Neuron (in vitro differentiated cells): Measurements from ENCODE around the gene SUCLG2.
"Not testable (repeated sequence)": the region's sequence is repeated elsewhere in the genome, so short reads cannot be mapped to it uniquely, and the experiment has no call there.

ENCODE experiments used
- H2AFZ ChIP-seq: one replicate; pipeline ENCODE4 v1.6.1; 2013; ENCODE audit warnings: low read depth, mild to moderate bottlenecking, inconsistent platforms, low read length, moderate library complexity
- H3K27me3 ChIP-seq: one replicate; pipeline ENCODE4 v1.6.1; 2013; ENCODE audit warnings: low read length; ENCODE audit not compliant: insufficient read depth
- H3K36me3 ChIP-seq: one replicate; pipeline ENCODE4 v1.6.1; 2013; ENCODE audit warnings: low read length; ENCODE audit not compliant: insufficient read depth
- H3K4me1 ChIP-seq: one replicate; pipeline ENCODE4 v1.6.1; 2013; ENCODE audit warnings: low read length; ENCODE audit not compliant: insufficient read depth
- H3K4me3 ChIP-seq: 2 replicates; pipeline ENCODE4 v1.5.1; 2013; ENCODE audit warnings: mild to moderate bottlenecking, low read length, moderate library complexity
- H3K9me3 ChIP-seq: one replicate; pipeline ENCODE4 v1.6.1; 2013; ENCODE audit warnings: low read length

Gene SUCLG2

DNA sequence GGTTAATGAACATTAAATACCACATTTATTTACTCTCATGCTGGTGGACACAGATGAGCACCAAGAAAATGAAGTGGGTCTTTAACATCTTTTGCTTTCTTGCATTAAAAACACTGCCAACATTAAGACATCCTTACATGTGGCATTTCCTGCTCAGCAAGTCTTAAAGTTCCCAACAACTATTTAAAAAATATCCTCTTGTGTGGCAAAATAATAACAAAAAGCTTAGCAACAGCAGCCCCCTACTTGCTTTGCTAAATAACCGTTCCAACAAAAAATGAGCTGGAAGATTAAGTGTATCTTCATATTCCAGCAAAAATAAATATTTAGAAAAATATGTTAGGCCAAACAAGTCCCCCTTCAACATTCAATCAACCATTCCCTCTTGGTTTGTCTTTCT is 93.1 kb downstream of the SUCLG2 start:
- Histone ChIP-seq H3K9me3 (no peaks in the 10 kb centered on the region), H2AFZ (no peak overlapping the region), H3K27me3 (no peaks in the 10 kb centered on the region), H3K4me3 (no peak overlapping the region), H3K36me3 (no peaks in the 10 kb centered on the region), H3K4me1 (peaks cover 19% of the 10 kb centered on the region)

DNA sequence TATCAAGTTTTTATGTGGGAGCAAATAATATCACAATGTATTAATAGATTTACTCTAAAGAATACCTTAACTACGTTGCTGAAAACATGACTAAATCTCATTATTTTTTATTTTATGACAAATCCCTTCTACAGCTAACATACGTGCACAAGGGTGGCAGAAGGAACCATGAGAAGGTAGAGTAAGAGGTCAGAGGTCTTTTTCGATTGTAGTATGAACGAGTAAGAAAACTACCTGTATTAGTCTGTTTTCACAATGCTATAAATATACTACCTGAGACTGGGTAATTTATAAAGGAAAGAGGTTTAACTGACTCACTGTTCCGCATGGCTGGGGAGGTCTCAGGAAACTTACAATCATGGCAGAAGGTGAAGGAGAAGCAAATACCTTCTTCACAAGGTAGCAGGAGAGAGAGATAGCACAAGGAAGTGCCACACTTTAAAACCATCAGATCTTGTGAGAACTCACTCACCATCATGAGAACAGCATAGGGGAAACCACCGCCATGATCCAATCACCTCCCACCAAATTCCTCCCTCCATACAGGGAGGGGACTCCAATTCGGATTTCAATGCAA is 95.3 kb downstream of the SUCLG2 start:
- no peak overlapping the region for H2AFZ ChIP-seq
- no peaks in the 10 kb centered on the region for H3K36me3 ChIP-seq
- no peaks in the 10 kb centered on the region for H3K27me3 ChIP-seq
- H3K4me3 ChIP-seq, result no peak overlapping the region
- H3K4me1 ChIP-seq, result peaks cover 20% of the 10 kb centered on the region
- no peaks in the 10 kb centered on the region for H3K9me3 ChIP-seq

DNA sequence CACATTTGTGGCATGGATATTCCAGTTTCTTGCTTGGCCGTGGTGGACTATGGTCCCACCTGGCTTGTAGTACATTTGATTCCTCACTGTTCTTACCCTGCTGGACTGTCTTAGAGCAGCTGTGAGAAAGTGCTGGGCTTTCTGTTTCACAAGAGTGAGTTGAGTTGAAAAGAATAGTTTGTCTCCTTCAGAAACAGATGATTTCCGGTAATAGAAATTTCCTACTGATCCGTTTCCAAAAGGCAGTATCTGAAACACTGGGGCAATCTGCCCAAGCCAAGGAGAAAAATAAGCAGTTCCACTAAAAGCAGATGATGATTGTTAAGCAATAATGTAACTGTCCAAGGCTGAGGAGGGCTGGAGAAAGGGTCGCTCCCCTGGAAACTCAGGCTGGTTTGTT is 96.0 kb downstream of the SUCLG2 start:
- no peaks in the 10 kb centered on the region for H3K9me3 ChIP-seq
- no peaks in the 10 kb centered on the region for H3K36me3 ChIP-seq
- no peak overlapping the region for H3K4me3 ChIP-seq

DNA sequence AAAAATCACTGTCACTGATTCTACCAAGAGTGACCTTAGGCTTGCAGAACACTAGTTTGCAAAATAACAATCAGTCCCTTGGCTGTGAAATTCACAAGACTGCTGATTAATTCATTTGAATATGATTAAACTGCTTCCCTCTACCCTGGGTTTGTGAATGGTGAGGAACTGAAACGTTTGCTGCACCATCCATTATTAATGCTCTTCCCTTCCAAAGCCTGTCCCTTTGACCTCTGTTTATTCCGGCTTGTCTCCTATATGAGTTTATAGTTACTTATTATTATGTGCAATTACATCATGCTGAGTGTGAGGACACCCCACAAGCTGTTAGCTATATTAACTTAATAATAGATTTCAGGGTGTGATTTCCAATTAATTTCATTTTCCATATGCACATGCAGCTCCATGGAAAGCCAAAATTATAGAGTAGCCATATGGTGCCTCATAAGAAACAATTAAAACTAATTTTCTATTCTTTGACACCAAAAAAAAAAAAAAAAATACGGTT is 96.5 kb downstream of the SUCLG2 start:
- Histone ChIP-seq H3K27me3 (no peaks in the 10 kb centered on the region), H3K4me1 (peaks cover 20% of the 10 kb centered on the region), H3K4me3 (no peak overlapping the region), H3K9me3 (no peaks in the 10 kb centered on the region), H3K36me3 (no peaks in the 10 kb centered on the region), H2AFZ (no peak overlapping the region)

More for the DNA sequence above, 96.0 kb downstream of the SUCLG2 start:
- Histone ChIP-seq H3K27me3 (no peaks in the 10 kb centered on the region), H2AFZ (no peak overlapping the region), H3K4me1 (peaks cover 20% of the 10 kb centered on the region)

DNA sequence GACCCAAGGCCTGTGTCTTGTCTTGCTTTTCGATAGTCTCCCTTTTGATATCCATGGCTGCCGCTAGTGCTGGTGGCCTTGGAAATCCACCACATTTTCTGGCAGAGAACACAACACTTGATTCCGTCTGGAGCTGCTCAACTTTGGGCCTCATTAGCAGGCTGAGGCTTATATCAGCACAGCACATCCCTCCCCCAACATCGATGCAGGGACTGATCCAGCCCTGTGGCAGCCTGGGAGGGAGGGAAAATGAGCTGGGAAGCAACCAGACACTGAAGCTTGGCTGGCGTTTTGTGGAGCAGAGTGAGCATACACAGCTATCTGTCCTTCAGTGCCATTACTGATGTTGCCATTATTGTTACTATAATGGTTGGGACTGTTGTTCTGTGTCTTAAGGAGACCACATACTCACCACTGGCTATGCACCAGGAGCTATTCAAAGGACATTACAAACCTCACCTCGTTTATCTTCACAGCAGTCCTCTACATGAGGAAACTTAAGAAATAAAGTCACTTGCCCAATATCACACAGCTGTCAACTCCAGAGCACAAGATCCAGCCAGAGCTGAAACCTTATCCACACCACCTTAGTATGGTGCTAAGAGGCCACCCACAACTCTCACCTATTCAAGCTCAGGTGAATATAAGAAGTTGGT is 102.9 kb downstream of the SUCLG2 start:
- H3K27me3 ChIP-seq, result no peaks in the 10 kb centered on the region
- no peaks in the 10 kb centered on the region for H3K9me3 ChIP-seq
- H3K4me3 ChIP-seq, result no peak overlapping the region
- H3K4me1 ChIP-seq, result peaks cover 4% of the 10 kb centered on the region
- no peaks in the 10 kb centered on the region for H3K36me3 ChIP-seq
- H2AFZ ChIP-seq, result no peak overlapping the region

DNA sequence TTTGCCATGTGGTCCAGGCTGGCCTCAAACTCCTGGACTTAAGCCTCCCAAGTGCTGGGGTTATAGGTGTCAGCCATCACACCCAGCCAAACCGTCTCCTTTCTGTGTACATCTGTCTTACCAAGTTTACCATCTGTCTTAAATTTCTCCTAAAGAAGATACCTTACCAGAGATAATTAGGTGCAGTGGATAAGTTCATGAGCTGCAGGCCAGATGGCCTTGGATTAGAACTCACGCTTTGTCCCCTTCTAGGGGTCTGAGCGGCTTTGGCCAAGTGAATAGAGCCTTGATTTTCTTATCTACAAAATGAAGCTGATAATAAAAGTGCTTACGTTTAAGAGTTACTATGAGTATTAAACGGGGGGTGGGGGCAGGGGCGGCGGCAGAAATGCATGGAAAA is 103.9 kb downstream of the SUCLG2 start:
- no peaks in the 10 kb centered on the region for H3K27me3 ChIP-seq
- H2AFZ ChIP-seq, result no peak overlapping the region
- H3K9me3 ChIP-seq, result no peaks in the 10 kb centered on the region
- H3K4me1 ChIP-seq, result no peaks in the 10 kb centered on the region
- H3K4me3 ChIP-seq, result no peak overlapping the region
- no peaks in the 10 kb centered on the region for H3K36me3 ChIP-seq

DNA sequence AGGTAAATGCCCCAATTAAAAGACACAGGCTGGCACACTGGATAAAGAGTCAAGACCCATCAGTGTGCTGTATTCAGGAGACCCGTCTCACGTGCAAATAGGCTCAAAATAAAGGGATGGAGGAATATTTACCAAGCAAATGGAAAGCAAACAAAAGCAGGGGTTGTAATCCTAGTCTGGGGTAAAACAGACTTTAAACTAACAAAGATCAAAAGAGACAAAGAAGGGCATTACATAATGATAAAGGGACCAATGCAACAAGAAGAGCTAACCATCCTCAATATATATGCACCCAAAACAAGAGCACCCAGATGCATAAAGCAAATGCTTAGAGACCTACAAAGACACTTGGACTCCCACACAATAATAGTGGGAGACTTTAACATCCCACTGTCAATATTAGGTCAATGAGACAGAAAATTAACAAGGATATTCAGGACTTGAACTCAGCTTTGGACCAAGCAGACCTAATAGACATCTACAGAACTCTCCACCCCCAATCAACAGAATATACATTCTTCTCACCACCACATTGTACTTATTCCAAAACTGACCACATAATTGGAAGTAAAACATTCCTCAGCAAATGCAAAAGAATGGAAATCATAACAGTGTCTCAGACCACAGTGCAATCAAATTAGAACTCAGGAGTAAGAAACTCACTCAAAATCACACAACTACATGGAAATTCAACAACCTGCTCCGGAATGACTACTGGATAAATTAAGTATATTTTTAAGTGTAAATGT is 111.7 kb downstream of the SUCLG2 start:
- H2AFZ ChIP-seq, H3K9me3 ChIP-seq, H3K4me1 ChIP-seq, H3K4me3 ChIP-seq, H3K36me3 ChIP-seq, H3K27me3 ChIP-seq: not testable (repeated sequence)

DNA sequence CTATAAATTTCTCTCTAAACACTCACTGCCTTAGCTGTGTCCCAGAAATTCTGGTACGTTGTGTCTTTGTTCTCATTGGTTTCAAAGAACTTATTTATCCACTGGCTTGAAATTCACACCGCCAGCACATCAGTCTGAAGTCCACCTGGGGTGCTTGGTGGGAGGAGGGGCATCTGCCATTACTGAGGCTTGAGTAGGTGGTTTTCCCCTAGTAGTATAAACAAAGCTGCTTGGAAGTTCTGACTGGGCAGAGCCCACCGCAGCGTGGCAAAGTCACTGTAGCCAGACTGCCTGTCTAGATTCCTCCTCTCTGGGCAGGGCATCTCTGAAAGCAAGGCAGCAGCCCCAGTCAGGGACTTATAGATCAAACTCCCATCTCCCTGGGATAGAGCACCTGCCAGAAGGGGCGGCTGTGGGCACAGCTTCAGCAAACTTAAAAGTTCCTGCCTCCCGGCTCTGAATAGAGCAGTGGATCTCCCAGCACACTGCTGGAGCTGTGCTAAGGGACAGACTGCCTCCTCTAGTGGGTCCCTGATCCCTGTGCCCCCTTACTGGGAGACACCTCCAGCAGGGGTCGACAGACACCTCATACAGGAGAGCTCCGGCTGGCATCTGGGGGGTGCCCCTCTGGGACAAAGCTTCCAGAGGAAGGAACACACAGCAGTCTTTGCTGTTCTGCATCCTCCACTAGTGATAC is 114.1 kb downstream of the SUCLG2 start:
- Histone ChIP-seq H3K4me1 (no peaks in the 10 kb centered on the region), H3K4me3 (no peak overlapping the region), H2AFZ (no peak overlapping the region), H3K36me3 (no peaks in the 10 kb centered on the region), H3K9me3 (no peaks in the 10 kb centered on the region), H3K27me3 (no peaks in the 10 kb centered on the region)

DNA sequence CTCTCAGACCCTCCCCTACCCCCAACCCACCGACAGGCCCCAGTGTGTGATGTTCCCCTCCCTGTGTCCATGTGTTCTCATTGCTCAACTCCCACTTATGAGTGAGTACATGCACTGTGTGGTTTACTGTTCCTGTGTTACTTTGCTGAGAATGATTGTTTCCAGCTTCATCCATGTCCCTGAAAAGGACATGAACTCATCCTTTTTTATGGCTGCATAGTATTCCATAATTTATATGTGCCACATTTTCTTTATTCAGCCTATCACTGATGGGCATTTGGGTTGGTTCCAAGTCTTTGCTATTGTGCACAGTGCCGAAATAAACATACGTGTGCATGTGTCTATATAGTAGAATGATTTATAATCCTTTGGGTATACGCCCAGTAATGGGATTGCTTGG is 117.2 kb downstream of the SUCLG2 start:
- H3K9me3 ChIP-seq, H3K36me3 ChIP-seq, H3K27me3 ChIP-seq, H3K4me1 ChIP-seq, H2AFZ ChIP-seq, H3K4me3 ChIP-seq: not testable (repeated sequence)

DNA sequence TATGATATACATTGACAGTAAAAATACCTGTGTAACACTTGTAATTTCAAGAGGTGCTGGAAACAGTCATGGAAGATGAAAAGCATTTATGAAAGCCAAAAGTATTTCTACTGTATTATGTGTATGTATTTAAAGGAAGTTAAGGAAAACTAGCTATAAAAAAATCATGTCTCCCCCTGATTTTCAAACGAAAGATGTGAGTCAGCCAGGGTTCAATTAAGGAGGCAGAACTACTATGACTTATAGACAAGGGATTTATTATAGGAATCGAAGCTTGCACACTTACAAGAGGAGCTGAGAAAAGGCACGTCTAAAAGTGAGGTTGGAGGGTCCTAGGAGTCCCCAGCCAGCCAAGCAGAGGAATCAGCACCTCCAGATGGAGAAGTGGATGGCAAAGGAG is 119.4 kb downstream of the SUCLG2 start:
- no peaks in the 10 kb centered on the region for H3K36me3 ChIP-seq
- peaks cover 10% of the 10 kb centered on the region for H3K4me1 ChIP-seq
- no peak overlapping the region for H2AFZ ChIP-seq
- H3K27me3 ChIP-seq, result no peaks in the 10 kb centered on the region
- H3K4me3 ChIP-seq, result no peak overlapping the region
- no peaks in the 10 kb centered on the region for H3K9me3 ChIP-seq

DNA sequence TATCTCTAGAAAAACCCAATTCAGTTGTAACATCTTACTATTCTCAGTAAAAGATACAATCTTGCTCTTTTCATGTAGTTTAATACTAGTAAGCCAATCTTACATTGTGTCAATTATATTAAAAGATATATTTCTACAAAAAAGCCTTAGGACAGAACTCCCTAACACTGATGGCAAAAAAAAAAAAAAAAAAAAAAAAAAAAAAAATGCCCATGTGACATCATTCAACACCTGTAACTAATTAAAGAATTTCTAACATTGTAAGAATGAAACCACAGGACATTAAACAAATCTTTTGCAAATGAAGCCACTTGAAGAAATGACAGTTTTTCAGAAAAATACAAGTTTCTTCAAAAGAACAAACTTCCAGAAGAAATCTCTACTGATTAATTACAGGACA is 119.8 kb downstream of the SUCLG2 start:
- H3K9me3 ChIP-seq, result no peaks in the 10 kb centered on the region
- H3K27me3 ChIP-seq, result no peaks in the 10 kb centered on the region
- H3K4me3 ChIP-seq, result no peak overlapping the region
- H3K36me3 ChIP-seq, result no peaks in the 10 kb centered on the region
- H3K4me1 ChIP-seq, result peaks cover 10% of the 10 kb centered on the region
- H2AFZ ChIP-seq, result no peak overlapping the region

DNA sequence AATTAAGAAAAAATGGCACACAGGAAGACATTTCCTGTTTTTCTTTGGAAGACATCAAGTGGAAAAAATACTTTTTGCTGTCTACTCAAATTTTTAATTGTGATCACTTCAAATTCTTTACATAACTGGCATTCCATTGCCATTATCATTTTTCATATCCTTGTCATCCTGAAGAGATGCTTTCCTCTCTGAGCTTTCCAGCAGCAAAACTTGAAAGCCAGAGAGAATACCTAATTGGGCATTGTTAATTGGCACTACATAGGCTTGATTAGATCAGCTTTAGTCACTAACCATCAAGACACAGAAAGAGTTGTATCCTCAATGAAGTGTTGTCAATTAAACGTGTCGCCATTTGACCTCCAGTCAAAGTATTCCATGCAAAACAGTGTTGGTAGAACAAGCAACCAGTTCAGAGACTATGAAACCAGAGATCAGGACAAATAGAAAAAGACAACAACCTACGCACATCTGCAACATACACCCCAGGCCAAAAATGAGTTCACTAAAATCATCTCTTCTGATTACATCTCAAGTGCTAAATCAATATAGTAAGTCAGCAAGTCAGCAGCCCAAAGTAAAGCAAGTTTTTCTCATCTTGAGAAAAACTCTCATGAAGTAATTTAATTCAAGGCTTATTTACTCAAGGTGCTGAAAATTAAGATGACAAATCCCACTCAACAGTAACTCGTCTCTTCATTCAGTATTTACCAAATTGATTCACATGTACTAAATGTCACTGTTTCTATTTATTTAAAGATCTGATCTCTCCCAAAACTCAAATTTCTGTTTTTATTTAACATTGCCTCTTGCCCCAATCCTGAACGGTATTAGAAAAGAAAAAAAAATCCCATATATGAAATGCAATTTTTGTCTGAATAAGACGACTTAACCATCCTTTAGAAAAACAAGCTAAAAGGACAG is 123.0 kb downstream of the SUCLG2 start:
- H3K27me3 ChIP-seq, result no peaks in the 10 kb centered on the region
- no peak overlapping the region for H3K4me3 ChIP-seq
- no peaks in the 10 kb centered on the region for H3K9me3 ChIP-seq
- H3K36me3 ChIP-seq, result peaks cover 3% of the 10 kb centered on the region
- H2AFZ ChIP-seq, result no peak overlapping the region
- peaks cover 10% of the 10 kb centered on the region for H3K4me1 ChIP-seq
